GM18861 (cell line): ENCODE data around the gene DNAJB12.

Source experiments
- ATAC-seq: cut with Tn5 transposase; IDR thresholded peaks from one replicate; pipeline ENCODE4 v1.9.1; 2021; ENCODE audit not compliant: unreplicated experiment

The DNAJB12 gene

GRCh38 chr10:72295330-72295910 lies 59.3 kb downstream of the DNAJB12 start:
- ATAC-seq: no peak

DNA sequence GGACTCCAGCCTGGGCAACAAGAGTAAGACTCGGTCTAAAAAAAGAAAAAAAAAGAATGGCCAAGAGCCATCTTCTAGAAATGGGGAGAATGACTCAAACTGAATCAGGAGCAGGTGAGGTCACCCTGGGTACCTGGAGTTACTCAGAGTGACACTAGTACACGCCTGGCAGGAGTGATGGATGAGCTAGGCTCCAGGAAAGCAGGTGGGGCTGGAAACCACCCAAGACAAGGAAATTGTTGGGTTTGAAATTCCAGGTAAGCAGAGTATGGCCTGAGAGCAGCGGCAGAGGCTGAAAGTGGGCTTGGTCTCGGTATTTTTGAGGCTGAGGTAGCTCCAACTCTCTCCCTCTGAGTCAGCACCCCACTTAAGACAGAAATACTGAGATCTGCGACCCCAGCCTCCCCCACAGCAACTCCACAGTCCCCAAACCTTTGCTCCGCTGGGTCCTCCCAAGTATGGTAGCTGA lies 62.5 kb downstream of the DNAJB12 start:
- no peak for ATAC-seq

- ATAC-seq: no peak
These were observed 63.6 kb downstream of the DNAJB12 start for GRCh38 chr10:72291019-72291532.

DNA sequence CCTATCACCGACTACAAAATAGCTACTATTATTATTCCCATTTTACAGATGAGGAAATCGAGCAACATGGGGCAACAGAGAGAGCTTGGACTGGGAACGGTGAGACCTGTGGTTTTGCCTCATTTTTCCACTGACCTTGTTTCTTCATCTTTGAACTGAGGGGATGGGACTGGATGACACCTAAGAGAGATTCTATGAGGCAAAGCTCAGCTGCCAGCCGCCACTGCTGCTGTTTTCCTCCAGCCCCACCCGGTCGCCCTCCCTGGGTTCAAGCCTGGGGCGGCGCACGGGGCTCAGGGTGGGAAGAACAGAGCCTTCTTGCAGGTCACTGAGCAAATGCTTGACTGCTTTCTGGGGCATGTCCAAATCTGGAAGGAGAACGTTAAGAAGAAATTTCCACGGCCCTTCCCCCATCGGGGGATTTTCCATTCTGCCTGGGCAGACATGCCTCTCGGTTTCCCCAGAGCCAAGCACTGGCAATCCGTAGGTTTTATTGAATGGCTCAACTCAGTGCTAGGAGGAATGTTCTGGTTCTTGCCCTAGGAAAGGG lies 68.7 kb downstream of the DNAJB12 start:
- no peak for ATAC-seq

DNA sequence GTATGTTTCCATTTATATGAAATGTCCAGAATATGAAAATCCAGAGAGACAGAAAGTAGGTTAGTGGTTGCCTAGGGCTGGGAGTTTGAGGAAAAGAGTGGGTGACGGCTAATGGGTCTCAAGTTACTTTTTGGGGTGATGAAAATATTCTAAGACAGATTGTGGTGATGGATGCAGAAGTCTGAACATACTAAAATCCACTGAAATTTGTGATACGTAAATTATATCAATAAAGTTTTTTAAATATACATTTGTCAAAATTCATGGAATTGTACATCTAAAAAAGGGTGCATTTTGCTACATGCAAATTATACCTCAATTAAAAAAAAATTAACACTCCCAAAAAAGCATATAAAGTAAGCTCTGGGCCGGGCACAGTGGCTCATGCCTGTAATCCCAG lies 71.6 kb downstream of the DNAJB12 start:
- no peak for ATAC-seq
